Karpas-422 (cell line): ENCODE measurements around the gene PLD4. TPM values are rescaled to one million over a fixed set of nuclear protein-coding genes. Genes with fewer than 3 reads are reported as not detected.
"Not testable (repeated sequence)": the region's sequence is repeated elsewhere in the genome, so short reads cannot be mapped to it uniquely, and the experiment has no call there.

ENCODE experiments used
- DNase-seq: peaks from one replicate; pipeline ENCODE4 v3.0.0-alpha.2; 2015
- H2AFZ ChIP-seq: fragments of 200-600 bp; sonication (generic); 2 replicates; pipeline ENCODE4 v1.6.1; 2014; ENCODE audit warnings: antibody characterized with exemption, low read length, mixed read lengths
- H3K27ac ChIP-seq: fragments of 200-600 bp; sonication (generic); 2 replicates; pipeline ENCODE4 v1.5.1; 2014; ENCODE audit warnings: mild to moderate bottlenecking, low read length, moderate library complexity
- H3K27me3 ChIP-seq: fragments of 200-600 bp; sonication (generic); 2 replicates; pipeline ENCODE4 v1.6.1; 2014; ENCODE audit warnings: low read length, mixed read lengths
- H3K36me3 ChIP-seq: fragments of 200-600 bp; sonication (generic); 2 replicates; pipeline ENCODE4 v1.6.1; 2014; ENCODE audit warnings: low read length, mixed read lengths; ENCODE audit not compliant: insufficient read depth
- H3K4me1 ChIP-seq: fragments of 200-600 bp; sonication (generic); 2 replicates; pipeline ENCODE4 v1.6.1; 2014; ENCODE audit warnings: mild to moderate bottlenecking, low read length, mixed read lengths
- H3K4me2 ChIP-seq: fragments of 200-600 bp; sonication (generic); 2 replicates; pipeline ENCODE4 v1.6.1; 2014; ENCODE audit warnings: low read length, low read depth, mild to moderate bottlenecking; ENCODE audit not compliant: poor library complexity, severe bottlenecking
- H3K4me3 ChIP-seq: fragments of 200-600 bp; sonication (generic); 2 replicates; pipeline ENCODE4 v1.5.1; 2014; ENCODE audit warnings: mild to moderate bottlenecking, antibody characterized with exemption, low read length, mixed read lengths
- H3K79me2 ChIP-seq: fragments of 200-600 bp; sonication (generic); 2 replicates; pipeline ENCODE4 v1.6.1; 2014; ENCODE audit warnings: mild to moderate bottlenecking, low read length, mixed read lengths
- H3K9ac ChIP-seq: fragments of 200-600 bp; sonication (generic); 2 replicates; pipeline ENCODE4 v1.6.0; 2014; ENCODE audit warnings: low read length
- H3K9me2 ChIP-seq: fragments of 200-600 bp; sonication (generic), shearing (Covaris generic); replicated peaks from 2 replicates; pipeline ENCODE4 v1.6.0; 2014; ENCODE audit warnings: mild to moderate bottlenecking, low read length, moderate library complexity; ENCODE audit not compliant: insufficient read depth
- H3K9me3 ChIP-seq: fragments of 300-700, 200-600 bp; sonication (generic); 2 replicates; pipeline ENCODE4 v1.6.1; 2014; ENCODE audit warnings: low read length, mixed read lengths
- H4K20me1 ChIP-seq: fragments of 200-600 bp; sonication (generic); 2 replicates; pipeline ENCODE4 v1.6.1; 2014; ENCODE audit warnings: mild to moderate bottlenecking, antibody characterized with exemption, low read length, low read depth; ENCODE audit not compliant: insufficient read depth
- total RNA-seq: library from RNA; depleted of rRNA; stranded (reverse); fragments of >200 nt; shearing (Covaris generic); gene quantifications from 2 replicates; pipeline ENCODE4 v1.2.3, GENCODE V29; 2014; ENCODE audit warnings: low replicate concordance

The PLD4 gene
- total RNA-seq, 1 experiment from 2014 or later, result 146 TPM

DNA sequence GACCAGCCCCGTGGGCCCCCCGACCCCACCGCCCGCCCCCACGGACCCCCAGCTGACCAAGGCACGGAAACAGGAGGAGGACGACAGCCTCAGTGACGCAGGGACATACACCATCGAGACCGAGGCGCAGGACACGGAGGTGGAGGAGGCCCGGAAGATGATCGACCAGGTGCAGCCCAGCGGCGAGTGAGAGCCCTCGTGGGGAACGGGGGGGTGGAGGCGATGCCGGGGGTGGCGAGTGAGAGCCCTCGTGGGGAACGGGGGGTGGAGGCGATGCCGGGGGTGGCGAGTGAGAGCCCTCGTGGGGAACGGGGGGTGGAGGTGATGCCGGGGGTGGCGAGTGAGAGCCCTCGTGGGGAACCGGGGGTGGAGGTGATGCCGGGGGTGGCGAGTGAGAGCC lies 40.3 kb upstream of the PLD4 start:
- not testable (repeated sequence) for H3K27me3 ChIP-seq, H3K79me2 ChIP-seq, H3K27ac ChIP-seq, H3K9ac ChIP-seq, DNase-seq, H3K4me2 ChIP-seq, H3K9me2 ChIP-seq, H2AFZ ChIP-seq, H3K36me3 ChIP-seq, H3K4me3 ChIP-seq, H3K9me3 ChIP-seq
- Histone ChIP-seq H4K20me1 (peaks cover 14% of the 10 kb centered on the region; the same call in 1 of the 2 replicates), H3K4me1 (peaks cover 11% of the 10 kb centered on the region; the same call in 1 of the 2 replicates)

GRCh38 chr14:104885031-104885972 lies 39.4 kb upstream of the PLD4 start:
- no peak overlapping the region for H3K4me3 ChIP-seq
- H3K9ac ChIP-seq, result no peak overlapping the region
- H3K79me2 ChIP-seq, result no peaks in the 10 kb centered on the region
- no peak overlapping the region for H3K4me2 ChIP-seq
- H3K4me1 ChIP-seq, result peaks cover 11% of the 10 kb centered on the region; the same call in 1 of the 2 replicates
- H3K9me3 ChIP-seq, result no peaks in the 10 kb centered on the region
- no peaks in the 10 kb centered on the region for H3K27me3 ChIP-seq
- peaks cover 14% of the 10 kb centered on the region; the same call in 1 of the 2 replicates for H4K20me1 ChIP-seq
- no peak overlapping the region for H2AFZ ChIP-seq
- H3K27ac ChIP-seq, result no peak overlapping the region
- H3K36me3 ChIP-seq, result no peaks in the 10 kb centered on the region
- no peaks in the 10 kb centered on the region for H3K9me2 ChIP-seq
- no peak for DNase-seq

DNA sequence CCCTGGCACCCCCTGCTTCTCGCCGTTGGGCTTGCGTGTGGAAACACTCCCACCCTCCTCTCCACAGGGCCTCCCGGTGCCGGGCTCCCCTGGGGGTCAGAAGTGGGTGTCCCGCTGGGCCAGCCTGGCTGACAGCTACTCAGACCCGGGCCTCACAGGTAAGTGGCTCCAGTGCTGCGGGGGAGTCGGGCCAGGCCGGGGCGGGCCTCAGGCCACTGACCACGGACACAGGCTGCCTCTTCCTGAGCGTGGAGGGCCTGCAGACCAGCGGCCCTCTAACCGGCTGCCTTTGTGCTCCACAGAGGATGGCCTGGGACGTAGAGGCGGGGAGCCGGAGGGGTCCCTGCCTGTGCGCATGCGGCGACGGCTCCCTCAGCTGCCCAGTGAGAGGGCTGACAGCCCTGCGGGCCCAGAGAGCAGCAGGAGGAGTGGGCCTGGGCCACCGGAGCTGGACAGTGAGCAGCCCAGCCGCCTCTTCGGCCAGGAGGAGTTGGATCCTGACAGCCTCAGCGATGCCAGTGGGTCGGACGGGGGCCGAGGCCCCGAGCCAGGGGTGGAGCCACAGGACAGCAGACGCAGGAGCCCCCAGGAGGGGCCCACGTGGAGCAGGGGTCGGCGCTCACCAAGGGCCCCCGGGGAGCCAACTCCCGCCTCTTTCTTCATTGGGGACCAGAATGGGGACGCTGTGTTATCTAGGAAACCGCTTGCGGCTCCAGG lies 38.5 kb upstream of the PLD4 start:
- DNase-seq, result no peak
- Histone ChIP-seq H3K36me3 (no peaks in the 10 kb centered on the region), H3K9me3 (no peaks in the 10 kb centered on the region), H3K9ac (no peak overlapping the region), H3K79me2 (no peaks in the 10 kb centered on the region), H2AFZ (no peak overlapping the region), H4K20me1 (peaks cover 8% of the 10 kb centered on the region; the same call in 1 of the 2 replicates), H3K27ac (no peak overlapping the region), H3K4me3 (no peak overlapping the region), H3K4me2 (no peak overlapping the region), H3K27me3 (no peaks in the 10 kb centered on the region), H3K9me2 (no peaks in the 10 kb centered on the region), H3K4me1 (peaks cover 11% of the 10 kb centered on the region; the same call in 1 of the 2 replicates)

DNA sequence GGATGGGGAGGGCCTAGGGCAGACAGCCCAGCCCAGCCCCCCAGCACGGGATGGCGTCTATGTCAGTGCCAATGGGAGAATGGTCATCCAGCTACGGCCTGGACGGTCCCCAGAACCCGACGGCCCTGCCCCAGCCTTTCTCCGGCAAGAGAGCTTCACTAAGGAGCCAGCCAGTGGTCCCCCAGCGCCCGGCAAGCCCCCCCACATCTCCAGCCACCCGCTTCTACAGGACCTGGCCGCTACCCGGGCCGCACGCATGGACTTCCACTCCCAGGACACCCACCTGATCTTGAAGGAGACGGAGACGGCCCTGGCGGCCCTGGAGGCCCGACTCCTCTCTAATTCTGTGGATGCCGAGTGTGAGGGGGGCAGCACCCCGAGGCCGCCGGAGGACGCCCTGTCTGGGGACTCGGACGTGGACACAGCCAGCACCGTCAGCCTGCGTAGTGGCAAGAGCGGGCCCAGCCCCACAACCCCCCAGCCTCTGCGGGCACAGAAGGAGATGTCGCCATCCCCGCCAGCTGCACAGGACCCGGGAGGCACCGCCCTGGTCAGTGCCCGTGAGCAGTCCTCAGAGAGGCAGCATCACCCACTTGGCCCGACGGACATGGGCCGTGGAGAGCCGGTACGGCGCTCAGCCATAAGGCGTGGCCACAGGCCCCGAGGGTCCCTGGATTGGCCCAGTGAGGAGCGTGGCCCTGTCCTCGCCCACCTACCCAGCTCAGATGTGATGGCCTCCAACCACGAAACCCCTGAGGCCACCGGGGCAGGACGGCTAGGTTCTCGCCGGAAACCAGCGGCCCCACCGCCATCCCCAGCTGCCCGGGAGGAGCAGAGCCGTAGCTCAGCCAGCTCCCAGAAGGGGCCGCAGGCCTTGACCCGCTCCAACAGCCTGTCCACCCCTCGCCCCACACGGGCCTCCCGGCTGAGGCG lies 37.7 kb upstream of the PLD4 start:
- no peak for DNase-seq
- Histone ChIP-seq H2AFZ (no peak overlapping the region), H3K27me3 (no peaks in the 10 kb centered on the region), H3K4me3 (no peak overlapping the region), H3K79me2 (no peaks in the 10 kb centered on the region), H3K4me2 (no peak overlapping the region), H4K20me1 (peaks cover 8% of the 10 kb centered on the region; the same call in 1 of the 2 replicates), H3K36me3 (no peaks in the 10 kb centered on the region), H3K9ac (no peak overlapping the region), H3K9me2 (no peaks in the 10 kb centered on the region), H3K27ac (no peak overlapping the region), H3K4me1 (peaks cover 9% of the 10 kb centered on the region; the same call in 1 of the 2 replicates), H3K9me3 (no peaks in the 10 kb centered on the region)

DNA sequence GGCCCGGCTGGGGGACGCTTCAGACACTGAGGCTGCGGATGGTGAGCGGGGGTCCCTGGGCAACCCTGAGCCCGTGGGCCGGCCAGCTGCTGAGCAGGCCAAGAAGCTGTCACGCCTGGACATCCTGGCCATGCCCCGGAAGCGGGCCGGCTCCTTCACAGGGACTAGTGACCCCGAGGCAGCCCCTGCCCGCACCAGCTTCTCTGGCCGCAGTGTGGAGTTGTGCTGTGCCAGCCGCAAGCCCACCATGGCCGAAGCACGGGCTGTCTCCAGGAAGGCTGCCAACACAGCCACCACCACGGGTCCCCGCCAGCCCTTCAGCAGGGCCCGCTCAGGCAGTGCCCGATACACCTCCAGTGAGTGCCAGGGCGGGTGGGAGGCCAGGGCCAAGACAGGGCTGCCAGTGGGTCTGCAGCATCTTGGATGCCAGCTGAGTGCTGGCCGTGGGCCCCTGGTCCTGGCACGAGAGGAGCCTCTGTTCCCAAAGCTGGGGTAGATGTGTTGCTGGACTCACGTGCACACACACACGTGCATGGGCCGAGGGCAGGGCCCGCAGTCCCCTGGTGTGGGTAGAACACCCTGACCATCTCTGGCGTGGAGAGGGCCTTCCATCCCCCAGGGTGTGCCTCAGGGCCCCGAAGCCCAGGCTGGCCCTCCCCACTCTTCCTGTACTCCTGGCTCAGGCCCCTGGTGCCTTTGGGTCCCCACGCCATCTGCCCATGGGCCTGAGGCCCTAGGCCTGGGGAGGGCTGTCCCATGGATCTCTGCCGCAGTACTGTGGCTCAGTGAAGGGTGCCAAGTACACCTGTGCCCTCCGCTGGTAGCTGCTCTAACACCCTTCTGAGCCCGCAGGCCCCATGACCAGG lies 36.8 kb upstream of the PLD4 start:
- Histone ChIP-seq H3K4me1 (no peaks in the 10 kb centered on the region; the same call in none of the 2 replicates), H3K9ac (no peak overlapping the region), H3K9me3 (no peaks in the 10 kb centered on the region), H4K20me1 (peaks cover 6% of the 10 kb centered on the region; the same call in 1 of the 2 replicates), H3K36me3 (no peaks in the 10 kb centered on the region), H3K4me3 (no peak overlapping the region), H3K9me2 (no peaks in the 10 kb centered on the region), H3K27ac (no peak overlapping the region), H2AFZ (no peak overlapping the region), H3K79me2 (no peaks in the 10 kb centered on the region), H3K27me3 (no peaks in the 10 kb centered on the region), H3K4me2 (no peak overlapping the region)
- DNase-seq, result no peak

DNA sequence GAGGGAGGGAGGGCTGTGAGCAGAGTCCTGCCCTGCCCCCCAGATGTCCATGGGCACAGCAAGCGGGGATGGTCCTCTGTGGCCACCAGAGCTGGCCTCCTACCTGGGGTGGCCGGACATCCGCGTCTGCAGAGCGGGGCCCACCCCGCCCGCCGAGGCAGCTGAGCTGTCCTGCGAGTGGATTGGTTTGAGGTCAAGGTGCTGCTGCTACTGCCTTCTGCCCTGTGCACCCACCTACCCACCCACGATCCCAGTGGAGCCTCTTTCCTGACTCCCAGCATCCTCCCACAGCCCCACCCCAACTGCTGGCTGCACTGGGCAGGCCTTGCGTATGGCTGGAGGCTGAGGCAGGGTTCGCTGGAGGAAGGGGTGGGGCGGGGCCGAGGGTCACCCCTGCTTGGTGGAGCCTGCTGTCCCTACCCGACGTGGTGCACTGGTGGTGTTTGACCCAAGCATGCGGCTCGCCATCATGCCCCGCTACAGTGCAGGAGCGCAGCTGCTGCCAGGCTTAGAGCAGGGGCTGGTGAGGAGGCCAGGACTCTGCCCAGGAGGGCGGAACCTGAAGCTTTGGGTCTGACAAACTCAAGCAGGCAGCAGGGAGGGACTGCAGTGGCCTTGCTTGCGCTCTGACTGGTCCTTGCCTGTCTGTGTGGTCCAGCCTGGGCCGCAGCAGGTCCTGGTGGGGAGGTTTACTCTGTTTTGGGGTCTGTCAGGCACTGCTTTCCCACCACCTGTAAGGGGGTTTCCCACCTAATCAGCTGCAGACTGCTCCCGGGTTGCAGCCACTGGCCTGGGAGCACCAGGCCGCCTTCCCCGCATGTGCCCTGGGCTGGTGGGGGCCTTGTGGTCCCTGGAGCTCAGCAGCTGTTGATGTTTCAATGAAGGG lies 35.9 kb upstream of the PLD4 start:
- Histone ChIP-seq H3K9ac (no peak overlapping the region), H3K9me3 (no peaks in the 10 kb centered on the region), H3K4me2 (no peak overlapping the region), H3K4me3 (no peak overlapping the region), H3K9me2 (no peaks in the 10 kb centered on the region), H2AFZ (no peak overlapping the region), H3K4me1 (peaks cover 3% of the 10 kb centered on the region), H3K27me3 (no peaks in the 10 kb centered on the region), H3K79me2 (no peaks in the 10 kb centered on the region), H3K36me3 (no peaks in the 10 kb centered on the region), H4K20me1 (no peaks in the 10 kb centered on the region), H3K27ac (no peak overlapping the region)
- DNase-seq, result no peak
